PC-3 (cell line): Measurements from ENCODE around the gene BNC1. TPM values are rescaled to one million over a fixed set of nuclear protein-coding genes. Genes with fewer than 3 reads are reported as not detected.

ENCODE experiments used
- ATAC-seq: fragments of 200-7000 bp; cut with Tn5 transposase; 2 replicates; pipeline ENCODE4 v1.9.1; 2020; ENCODE audit warnings: mild to moderate bottlenecking, moderate library complexity
- BruUV-seq: library from RNA; stranded (reverse); fragments of 400-500 nt; replicated peaks from 2 replicates; lab custom pipeline; 2021; lab: Mats Ljungman, UMichigan
- CTCF ChIA-PET: fragments of 300-600 bp; sonication (Branson Sonifier 250); formaldehyde crosslinking; loops from one replicate; lab custom pipeline; 2022; ENCODE audit warnings: antibody characterized with exemption; lab: Charles Lee
- POLR2A ChIA-PET: fragments of 300-600 bp; sonication (Branson Sonifier 250); formaldehyde crosslinking; loops from one replicate; lab custom pipeline; 2022; ENCODE audit warnings: antibody characterized with exemption; ENCODE audit not compliant: unreplicated experiment; lab: Charles Lee
- DNase-seq: peaks from one replicate; pipeline ENCODE4 v3.0.0-alpha.2; 2015
- H2AFZ ChIP-seq: fragments of 300-600 bp; sonication (generic); 2 replicates; pipeline ENCODE4 v1.6.0; 2016; ENCODE audit warnings: antibody characterized with exemption, low read length
- H3F3A ChIP-seq: fragments of 300-600 bp; sonication (generic); one replicate; pipeline ENCODE4 v1.6.0; 2017; ENCODE audit warnings: antibody characterized with exemption, low read length, control low read depth, mild to moderate bottlenecking; ENCODE audit not compliant: unreplicated experiment
- H3K27ac ChIP-seq: fragments of 300-600 bp; sonication (generic); 2 replicates; pipeline ENCODE4 v1.5.1; 2016; ENCODE audit warnings: mild to moderate bottlenecking, low read length
- H3K27me3 ChIP-seq: fragments of 300-600 bp; sonication (generic); 2 replicates; pipeline ENCODE4 v1.6.1; 2016; ENCODE audit warnings: low read length, mixed read lengths
- H3K36me3 ChIP-seq: fragments of 300-600 bp; sonication (generic); 2 replicates; pipeline ENCODE4 v1.6.1; 2016; ENCODE audit warnings: low read depth, mixed run types, low read length, mixed read lengths
- H3K4me1 ChIP-seq: fragments of 300-600 bp; sonication (generic); 2 replicates; pipeline ENCODE4 v1.5.1; 2016; ENCODE audit warnings: low read length; ENCODE audit not compliant: insufficient read depth
- H3K4me2 ChIP-seq: fragments of 300-600 bp; sonication (generic); 2 replicates; pipeline ENCODE4 v1.6.0; 2016; ENCODE audit warnings: low read length
- H3K4me3 ChIP-seq: fragments of 300-600 bp; sonication (generic); 2 replicates; pipeline ENCODE4 v1.5.1; 2016; ENCODE audit warnings: mild to moderate bottlenecking, low read length, mixed read lengths
- H3K79me2 ChIP-seq: fragments of 300-600 bp; sonication (generic); 2 replicates; pipeline ENCODE4 v1.6.1; 2017; ENCODE audit warnings: low read length, mixed read lengths
- H3K9ac ChIP-seq: fragments of 300-600 bp; sonication (generic); 2 replicates; pipeline ENCODE4 v1.6.0; 2016; ENCODE audit warnings: mild to moderate bottlenecking, low read length
- H3K9me2 ChIP-seq: fragments of 300-600 bp; sonication (generic); replicated peaks from 2 replicates; pipeline ENCODE4 v1.6.1; 2016; ENCODE audit warnings: mixed run types, low read length, mixed read lengths
- H3K9me3 ChIP-seq: fragments of 300-600 bp; sonication (generic); 2 replicates; pipeline ENCODE4 v1.6.1; 2016; ENCODE audit warnings: low read length, mixed read lengths
- H4K20me1 ChIP-seq: fragments of 300-600 bp; sonication (generic); 2 replicates; pipeline ENCODE4 v1.6.1; 2016; ENCODE audit warnings: low read length, mixed read lengths
- EZH2 ChIP-seq: fragments of 300-600 bp; sonication (generic); IDR thresholded peaks from one replicate; pipeline ENCODE4 v1.6.1; 2017; ENCODE audit warnings: antibody characterized with exemption, mild to moderate bottlenecking, low read length; ENCODE audit not compliant: unreplicated experiment
- EZH2phosphoT487 ChIP-seq: fragments of 300-600 bp; sonication (generic); IDR thresholded peaks from 2 replicates; pipeline ENCODE4 v1.6.1; 2018; ENCODE audit warnings: mild to moderate bottlenecking, antibody characterized with exemption, low read length, borderline replicate concordance
- intact Hi-C: fragments of 100-400 bp; cut with micrococcal nuclease; formaldehyde crosslinking; loops from 2 replicates; pipeline ENCODE4 v1.9.0; 2023
- total RNA-seq: library from RNA; depleted of rRNA; stranded (reverse); fragments of >200 nt; gene quantifications from 2 replicates; pipeline ENCODE4 v1.2.3, GENCODE V29; 2014
- TF ChIP-seq, protein P1 (sequence below): fragments of 300-600 bp; sonication (generic); conservative IDR thresholded peaks from 2 replicates; pipeline ENCODE4 v1.5.1; 2017; ENCODE audit warnings: antibody characterized with exemption, low read depth, mild to moderate bottlenecking, low read length

Gene BNC1
- total RNA-seq, 1 experiment from 2014 or later: 2.4 TPM

DNA sequence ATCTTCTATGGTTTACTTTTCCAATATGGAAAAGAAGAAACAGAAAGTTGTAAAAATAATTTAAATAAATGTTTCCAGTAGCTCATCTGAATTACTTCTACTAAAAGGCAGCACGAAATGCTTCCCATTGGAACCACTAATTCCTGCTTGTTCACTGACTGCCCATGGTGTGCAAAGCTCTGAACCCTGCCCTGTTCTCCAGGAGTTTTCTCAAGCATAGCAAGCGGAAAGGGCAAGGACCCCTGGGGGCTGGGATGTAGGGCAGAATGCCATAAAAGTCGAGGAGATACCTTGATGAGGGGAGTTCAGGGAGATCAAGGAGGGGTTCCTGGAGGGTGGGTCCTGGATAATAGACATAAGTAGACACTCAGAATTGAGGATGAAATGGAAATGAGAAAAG lies 35.3 kb upstream of the BNC1 start:
- Histone ChIP-seq H3K4me2 (no peak overlapping the region), H4K20me1 (no peaks in the 10 kb centered on the region), H3K9ac (no peak overlapping the region), H3K27ac (no peak overlapping the region), H3K9me3 (no peaks in the 10 kb centered on the region), H3K27me3 (no peaks in the 10 kb centered on the region), H3K4me1 (peaks cover 11% of the 10 kb centered on the region), H2AFZ (no peak overlapping the region), H3K9me2 (no peaks in the 10 kb centered on the region), H3K36me3 (no peaks in the 10 kb centered on the region), H3K79me2 (no peaks in the 10 kb centered on the region), H3F3A (no peaks in the 10 kb centered on the region), H3K4me3 (no peak overlapping the region)
- DNase-seq: no peak
- ChIA-PET POLR2A (no interaction called here), CTCF (no interaction called here)
- TF ChIP-seq EZH2phosphoT487 (no peak), EZH2 (no peak)
- TF ChIP-seq, protein P1, sequence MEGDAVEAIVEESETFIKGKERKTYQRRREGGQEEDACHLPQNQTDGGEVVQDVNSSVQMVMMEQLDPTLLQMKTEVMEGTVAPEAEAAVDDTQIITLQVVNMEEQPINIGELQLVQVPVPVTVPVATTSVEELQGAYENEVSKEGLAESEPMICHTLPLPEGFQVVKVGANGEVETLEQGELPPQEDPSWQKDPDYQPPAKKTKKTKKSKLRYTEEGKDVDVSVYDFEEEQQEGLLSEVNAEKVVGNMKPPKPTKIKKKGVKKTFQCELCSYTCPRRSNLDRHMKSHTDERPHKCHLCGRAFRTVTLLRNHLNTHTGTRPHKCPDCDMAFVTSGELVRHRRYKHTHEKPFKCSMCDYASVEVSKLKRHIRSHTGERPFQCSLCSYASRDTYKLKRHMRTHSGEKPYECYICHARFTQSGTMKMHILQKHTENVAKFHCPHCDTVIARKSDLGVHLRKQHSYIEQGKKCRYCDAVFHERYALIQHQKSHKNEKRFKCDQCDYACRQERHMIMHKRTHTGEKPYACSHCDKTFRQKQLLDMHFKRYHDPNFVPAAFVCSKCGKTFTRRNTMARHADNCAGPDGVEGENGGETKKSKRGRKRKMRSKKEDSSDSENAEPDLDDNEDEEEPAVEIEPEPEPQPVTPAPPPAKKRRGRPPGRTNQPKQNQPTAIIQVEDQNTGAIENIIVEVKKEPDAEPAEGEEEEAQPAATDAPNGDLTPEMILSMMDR: no peak
- intact Hi-C loops: no loop called here
- BruUV-seq: no TSS peak
- no peak for ATAC-seq

DNA sequence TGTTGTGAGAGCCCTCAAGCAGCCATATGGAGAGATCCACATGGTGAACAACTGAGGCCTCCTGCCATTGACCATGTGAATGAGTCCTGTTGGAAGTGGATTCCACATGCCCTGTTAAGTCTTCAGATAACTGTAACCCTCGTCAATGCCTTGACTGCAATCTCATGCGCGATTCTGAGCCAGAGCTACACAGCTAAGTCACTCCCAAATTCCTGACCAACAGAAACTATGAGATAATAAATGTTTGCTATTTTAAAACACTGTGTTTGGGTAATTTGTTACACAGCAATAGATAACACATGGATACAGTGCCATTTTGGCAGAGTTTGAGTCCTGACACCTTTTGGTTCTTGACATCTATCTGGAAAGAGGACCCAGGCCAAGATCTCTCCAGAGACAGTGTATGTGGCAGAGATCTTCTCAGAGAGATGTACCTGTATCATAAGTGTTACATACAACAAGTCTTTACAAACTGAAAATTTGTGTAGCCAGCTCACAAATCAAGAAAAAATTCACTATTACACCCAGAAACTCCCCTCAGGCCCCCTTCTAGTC lies 34.5 kb upstream of the BNC1 start:
- Histone ChIP-seq H3K27ac (no peak overlapping the region), H3K4me2 (no peak overlapping the region), H3K9ac (no peak overlapping the region), H2AFZ (no peak overlapping the region), H3K79me2 (no peaks in the 10 kb centered on the region), H3K4me3 (no peak overlapping the region), H3K9me2 (no peaks in the 10 kb centered on the region), H3K36me3 (no peaks in the 10 kb centered on the region), H3K4me1 (peaks cover 10% of the 10 kb centered on the region), H4K20me1 (no peaks in the 10 kb centered on the region), H3K9me3 (no peaks in the 10 kb centered on the region), H3F3A (no peaks in the 10 kb centered on the region), H3K27me3 (no peaks in the 10 kb centered on the region)
- BruUV-seq: no TSS peak
- intact Hi-C loops: no loop called here
- DNase-seq (no peak), ATAC-seq (no peak)
- TF ChIP-seq EZH2phosphoT487 (no peak), EZH2 (no peak)
- TF ChIP-seq, protein P1: no peak
- POLR2A ChIA-PET: no interaction called here
- CTCF ChIA-PET: no interaction called here

DNA sequence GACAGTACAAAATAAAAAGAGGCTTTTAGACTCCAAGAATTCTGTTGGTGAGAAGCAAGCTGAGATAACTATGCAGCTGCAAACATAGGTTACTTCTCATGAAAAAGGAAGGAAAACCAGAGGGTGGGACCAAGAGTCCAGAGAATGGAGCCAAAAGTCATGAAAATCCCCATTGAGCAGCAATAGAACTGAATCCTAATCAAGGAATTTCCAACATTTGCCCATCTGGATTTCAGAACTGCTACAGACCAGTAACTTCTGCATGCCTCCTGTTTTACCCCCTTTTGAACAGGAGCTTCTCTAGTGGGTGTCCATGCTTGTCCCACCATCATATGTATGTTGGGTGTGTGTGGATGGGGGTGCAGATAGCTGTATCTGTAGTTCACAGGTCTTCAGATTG lies 33.6 kb upstream of the BNC1 start:
- intact Hi-C loops: no loop called here
- Histone ChIP-seq H4K20me1 (no peaks in the 10 kb centered on the region), H3K27me3 (no peaks in the 10 kb centered on the region), H3K4me1 (peaks cover 2% of the 10 kb centered on the region; the same call in 1 of the 2 replicates), H2AFZ (no peak overlapping the region), H3K9me3 (no peaks in the 10 kb centered on the region), H3K79me2 (no peaks in the 10 kb centered on the region), H3K4me2 (no peak overlapping the region), H3K9me2 (no peaks in the 10 kb centered on the region), H3K36me3 (no peaks in the 10 kb centered on the region), H3K4me3 (no peak overlapping the region), H3K9ac (no peak overlapping the region), H3K27ac (no peak overlapping the region), H3F3A (no peaks in the 10 kb centered on the region)
- ChIA-PET CTCF (no interaction called here), POLR2A (no interaction called here)
- BruUV-seq: no TSS peak
- TF ChIP-seq, protein P1: no peak
- TF ChIP-seq EZH2: no peak
- TF ChIP-seq EZH2phosphoT487: no peak
- ATAC-seq (no peak), DNase-seq (no peak)
